ENCODE data around the gene NTN1. TPM values are rescaled to one million over a fixed set of nuclear protein-coding genes. Genes with fewer than 3 reads are reported as not detected.

NTN1 gene
- total RNA-seq, 3 donors from 2014 or later (not counting 1 experiment from before 2014, with no cell fraction given), result 0.12 to 0.15 (median 0.14) TPM

DNA sequence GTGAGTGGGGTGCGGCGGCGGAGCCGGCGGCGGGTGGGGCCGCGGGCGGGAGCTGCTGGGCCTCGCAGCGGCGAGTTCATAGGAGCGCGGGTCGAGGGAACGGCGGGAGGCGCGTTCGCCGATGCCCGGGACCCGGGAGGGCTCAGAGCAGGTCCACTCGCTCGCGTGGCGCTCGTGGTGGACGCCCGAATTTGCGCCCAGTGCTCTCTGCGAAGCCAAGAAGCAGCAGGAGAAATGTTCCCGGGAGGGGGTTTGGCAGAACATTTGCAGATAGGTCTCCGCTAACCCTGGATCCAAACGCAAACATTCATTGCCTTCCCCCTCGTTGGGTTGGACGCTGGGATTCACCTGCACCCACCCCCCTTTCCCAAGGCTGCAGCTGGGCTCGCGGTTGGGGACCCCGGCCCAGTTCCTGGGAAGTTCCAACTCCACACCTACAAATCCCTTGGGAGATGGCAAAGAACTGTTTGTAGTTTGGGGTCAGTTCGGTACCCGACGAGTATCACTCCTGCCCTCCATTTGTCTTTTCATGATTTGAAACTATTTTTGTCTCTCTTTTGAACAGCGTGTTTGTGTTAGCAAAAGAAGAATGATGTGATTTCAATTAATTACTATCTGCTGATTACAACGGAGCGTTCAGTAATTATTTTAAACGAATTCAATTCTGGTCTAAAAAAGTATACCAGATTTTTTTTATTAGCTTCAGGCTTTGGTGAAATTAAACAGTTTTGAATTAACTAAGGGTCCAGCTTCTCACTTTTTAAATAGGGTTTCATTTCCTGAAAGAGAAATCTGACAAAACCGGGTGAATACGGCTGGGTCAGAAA, 2.3 kb downstream of the NTN1 start:
- Histone ChIP-seq H3K27me3 (ENCODE audit: control insufficient read depth, insufficient read depth, low read length) (peaks cover 31% of the 10 kb centered on the region), H3K9me3 (ENCODE audit: control insufficient read depth, insufficient read depth, low read length) (no peaks in the 10 kb centered on the region), H3K4me3 (ENCODE audit: low read length) (no peak overlapping the region), H3K27ac (ENCODE audit: low read length) (no peak overlapping the region), H3K4me1 (ENCODE audit: control insufficient read depth, insufficient read depth, low read length) (peaks cover 21% of the 10 kb centered on the region), H3K36me3 (ENCODE audit: control insufficient read depth, insufficient read depth, low read length) (no peaks in the 10 kb centered on the region)
- Mint-ChIP-seq H3K4me1 (peaks cover 4 to 6% of the 10 kb centered on the region in 2 donors), H3K4me3 (peak overlapping the region; percentile 75), H3K36me3 (no peaks in the 10 kb centered on the region), H3K9me3 (no peaks in the 10 kb centered on the region), H3K27ac (no peak overlapping the region), H3K27me3 (ENCODE audit: low read depth in 2 of 2) (peaks cover 41 to 64% of the 10 kb centered on the region in 2 donors)
- intact Hi-C loops (cut with micrococcal nuclease), result loop anchor here (10.0 kb wide), 1 partner anchor 59 kb away; the partner anchor contains the start of gene PIK3R5
- TF ChIP-seq, protein P1, sequence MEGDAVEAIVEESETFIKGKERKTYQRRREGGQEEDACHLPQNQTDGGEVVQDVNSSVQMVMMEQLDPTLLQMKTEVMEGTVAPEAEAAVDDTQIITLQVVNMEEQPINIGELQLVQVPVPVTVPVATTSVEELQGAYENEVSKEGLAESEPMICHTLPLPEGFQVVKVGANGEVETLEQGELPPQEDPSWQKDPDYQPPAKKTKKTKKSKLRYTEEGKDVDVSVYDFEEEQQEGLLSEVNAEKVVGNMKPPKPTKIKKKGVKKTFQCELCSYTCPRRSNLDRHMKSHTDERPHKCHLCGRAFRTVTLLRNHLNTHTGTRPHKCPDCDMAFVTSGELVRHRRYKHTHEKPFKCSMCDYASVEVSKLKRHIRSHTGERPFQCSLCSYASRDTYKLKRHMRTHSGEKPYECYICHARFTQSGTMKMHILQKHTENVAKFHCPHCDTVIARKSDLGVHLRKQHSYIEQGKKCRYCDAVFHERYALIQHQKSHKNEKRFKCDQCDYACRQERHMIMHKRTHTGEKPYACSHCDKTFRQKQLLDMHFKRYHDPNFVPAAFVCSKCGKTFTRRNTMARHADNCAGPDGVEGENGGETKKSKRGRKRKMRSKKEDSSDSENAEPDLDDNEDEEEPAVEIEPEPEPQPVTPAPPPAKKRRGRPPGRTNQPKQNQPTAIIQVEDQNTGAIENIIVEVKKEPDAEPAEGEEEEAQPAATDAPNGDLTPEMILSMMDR (IDR thresholded peaks at IDR 0.05), result no peak
- ATAC-seq (no peak), DNase-seq (no peak)
- WGBS (ENCODE audit: insufficient coverage), result 8% methylated on average over 49 of the region's 49 CpGs

DNA sequence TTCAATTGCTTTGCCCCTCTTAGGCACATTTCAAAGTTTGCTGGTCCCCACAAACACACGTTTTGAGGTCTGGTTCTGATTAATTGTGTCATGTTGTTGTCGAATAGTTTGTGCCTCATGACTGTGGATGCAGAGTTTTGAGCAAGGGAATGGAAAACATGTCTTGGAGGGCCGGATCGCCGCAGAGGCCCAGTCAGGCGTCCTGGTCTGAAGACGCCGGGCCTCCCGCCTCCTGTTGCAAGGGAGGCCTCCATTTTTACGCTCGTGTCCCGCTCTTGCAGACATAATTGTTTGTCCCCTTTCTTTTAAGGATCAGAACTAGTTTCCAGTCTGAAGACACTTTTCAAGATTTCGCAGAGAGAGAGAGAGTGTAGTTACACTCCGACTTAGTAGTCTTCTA, 3.2 kb downstream of the NTN1 start:
- Histone ChIP-seq H3K27ac (ENCODE audit: low read length) (no peak overlapping the region), H3K9me3 (ENCODE audit: control insufficient read depth, insufficient read depth, low read length) (no peaks in the 10 kb centered on the region), H3K4me3 (ENCODE audit: low read length) (no peak overlapping the region), H3K36me3 (ENCODE audit: control insufficient read depth, insufficient read depth, low read length) (no peaks in the 10 kb centered on the region), H3K27me3 (ENCODE audit: control insufficient read depth, insufficient read depth, low read length) (peaks cover 31% of the 10 kb centered on the region), H3K4me1 (ENCODE audit: control insufficient read depth, insufficient read depth, low read length) (peaks cover 21% of the 10 kb centered on the region)
- DNase-seq (no peak), ATAC-seq (no peak)
- Mint-ChIP-seq H3K36me3 (no peaks in the 10 kb centered on the region), H3K9me3 (no peaks in the 10 kb centered on the region), H3K27me3 (ENCODE audit: low read depth in 2 of 2) (peaks cover 40 to 55% of the 10 kb centered on the region in 2 donors), H3K27ac (no peak overlapping the region), H3K4me1 (peaks cover 4 to 6% of the 10 kb centered on the region in 2 donors), H3K4me3 (peak overlapping the region; percentile 75)
- TF ChIP-seq, protein P1 (IDR thresholded peaks at IDR 0.05), result no peak
- 42% methylated on average over 14 of the region's 14 CpGs for WGBS (ENCODE audit: insufficient coverage)
- intact Hi-C loops (cut with micrococcal nuclease), result loop anchor here (10.0 kb wide), 1 partner anchor 60 kb away; the partner anchor contains the start of gene PIK3R5

DNA sequence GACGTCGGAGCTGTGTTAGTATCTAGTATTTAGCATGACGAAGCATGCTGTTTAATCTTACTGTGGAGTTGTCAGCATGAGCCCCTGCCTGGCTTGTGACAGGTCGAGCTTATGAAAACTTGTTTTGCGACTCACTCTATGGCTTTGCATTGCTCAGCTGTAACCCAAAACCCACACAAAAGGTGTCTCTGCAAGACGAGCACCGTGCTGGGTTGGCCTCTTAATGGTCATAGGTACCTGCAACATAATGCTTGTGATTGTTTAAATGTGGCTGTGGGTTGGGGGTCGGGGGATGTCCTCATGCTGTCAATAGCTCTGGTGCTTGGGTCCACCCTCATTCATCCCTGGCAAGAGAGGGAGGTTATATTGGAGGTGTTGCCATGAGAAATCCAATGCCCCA, 5.4 kb downstream of the NTN1 start:
- Mint-ChIP-seq H3K4me1 (peaks cover 4 to 6% of the 10 kb centered on the region in 2 donors), H3K27me3 (ENCODE audit: low read depth in 2 of 2) (peaks cover 36 to 54% of the 10 kb centered on the region in 2 donors), H3K36me3 (no peaks in the 10 kb centered on the region), H3K9me3 (no peaks in the 10 kb centered on the region), H3K27ac (no peak overlapping the region), H3K4me3 (no peak overlapping the region)
- Histone ChIP-seq H3K4me3 (ENCODE audit: low read length) (no peak overlapping the region), H3K4me1 (ENCODE audit: control insufficient read depth, insufficient read depth, low read length) (peaks cover 14% of the 10 kb centered on the region), H3K27me3 (ENCODE audit: control insufficient read depth, insufficient read depth, low read length) (peaks cover 24% of the 10 kb centered on the region), H3K9me3 (ENCODE audit: control insufficient read depth, insufficient read depth, low read length) (no peaks in the 10 kb centered on the region), H3K36me3 (ENCODE audit: control insufficient read depth, insufficient read depth, low read length) (no peaks in the 10 kb centered on the region), H3K27ac (ENCODE audit: low read length) (no peak overlapping the region)
- intact Hi-C loops (cut with micrococcal nuclease), result loop anchor here (10.0 kb wide), 1 partner anchor 62 kb away; the partner anchor contains the start of gene PIK3R5
- TF ChIP-seq, protein P1 (IDR thresholded peaks at IDR 0.05), result no peak
- ATAC-seq (no peak), DNase-seq (no peak)
- WGBS (ENCODE audit: insufficient coverage), result 91% methylated on average over 8 of the region's 8 CpGs

Data from natural killer cell (primary cell).